Body of pancreas (tissue), 4 donors: ENCODE data around the gene CFAP299. TPM values are rescaled to one million over a fixed set of nuclear protein-coding genes. Genes with fewer than 3 reads are reported as not detected.

Source experiments
- ATAC-seq: fragments of 150-250 bp; one replicate; pipeline ENCODE4 v1.9.1; 2016
- DNase-seq, 4 donors: peaks; one replicate each; pipeline ENCODE4 v3.0.0-alpha.2; 2019
- H3K27ac ChIP-seq, 4 donors: fragments of 200-600 bp; sonication (generic); 1 replicate in 3 of 4; 2 replicates in 1 of 4; pipeline versions ENCODE4 v1.5.1 to v1.6.1; 2016 to 2019; ENCODE audit warnings: mild to moderate bottlenecking in 1 of 4, mixed read lengths in 1 of 4, moderate library complexity in 1 of 4
- H3K27me3 ChIP-seq, 2 donors: fragments of 200-600 bp; sonication (generic); one replicate each; pipeline ENCODE4 v1.6.0; 2016; ENCODE audit warnings: mild to moderate bottlenecking in 1 of 2
- H3K36me3 ChIP-seq, 2 donors: fragments of 200-600 bp; sonication (generic); replicated peaks in 1 of 2; 2 replicates each; pipeline ENCODE4 v1.5.1; 2016; ENCODE audit warnings: low read depth in 2 of 2; ENCODE audit not compliant: insufficient read depth in 1 of 2
- H3K4me1 ChIP-seq: fragments of 200-600 bp; sonication (generic); one replicate; pipeline ENCODE4 v1.6.0; 2016
- H3K4me3 ChIP-seq, 2 donors: fragments of 200-600 bp; sonication (generic); 1 replicate in 1 of 2; 2 replicates in 1 of 2; pipeline ENCODE4 v1.5.1; 2016 to 2019
- H3K9me3 ChIP-seq, 3 donors: fragments of 200-600 bp; sonication (generic); 1 replicate in 2 of 3; 2 replicates in 1 of 3; pipeline ENCODE4 v1.5.1; 2016
- POLR2A ChIP-seq, 3 donors: fragments of 450-650 bp; IDR thresholded peaks; one replicate each; pipeline ENCODE4 v1.6.1; 2016; ENCODE audit warnings: antibody characterized with exemption in 3 of 3, mild to moderate bottlenecking in 2 of 3
- WGBS, 2 donors: methylation state at CpG; one replicate each; pipeline ENCODE4 v1.1.5; 2017; 5-methylcytosine and 5-hydroxymethylcytosine counted together
- intact Hi-C: fragments of 100-400 bp; cut with DNase I; formaldehyde crosslinking; loops from one replicate; pipeline ENCODE4 v1.15.1; 2023
- total RNA-seq, 2 donors: library from RNA; depleted of rRNA; stranded (reverse); fragments of >200 nt; gene quantifications; one replicate each; pipeline ENCODE4 v1.1.0, GENCODE V29; 2016
- TF ChIP-seq, protein P1 (sequence below), 7 experiments: fragments of 450-650 bp in 4 of 7; fragments of 200-600 bp in 3 of 7; sonication (generic) in 3 of 7; IDR thresholded peaks; one replicate each; pipeline ENCODE4 v1.5.1; 2016 to 2019; ENCODE audit warnings: antibody characterized with exemption in 7 of 7

Gene CFAP299
- total RNA-seq, 2 donors from 2014 or later = not detected

DNA sequence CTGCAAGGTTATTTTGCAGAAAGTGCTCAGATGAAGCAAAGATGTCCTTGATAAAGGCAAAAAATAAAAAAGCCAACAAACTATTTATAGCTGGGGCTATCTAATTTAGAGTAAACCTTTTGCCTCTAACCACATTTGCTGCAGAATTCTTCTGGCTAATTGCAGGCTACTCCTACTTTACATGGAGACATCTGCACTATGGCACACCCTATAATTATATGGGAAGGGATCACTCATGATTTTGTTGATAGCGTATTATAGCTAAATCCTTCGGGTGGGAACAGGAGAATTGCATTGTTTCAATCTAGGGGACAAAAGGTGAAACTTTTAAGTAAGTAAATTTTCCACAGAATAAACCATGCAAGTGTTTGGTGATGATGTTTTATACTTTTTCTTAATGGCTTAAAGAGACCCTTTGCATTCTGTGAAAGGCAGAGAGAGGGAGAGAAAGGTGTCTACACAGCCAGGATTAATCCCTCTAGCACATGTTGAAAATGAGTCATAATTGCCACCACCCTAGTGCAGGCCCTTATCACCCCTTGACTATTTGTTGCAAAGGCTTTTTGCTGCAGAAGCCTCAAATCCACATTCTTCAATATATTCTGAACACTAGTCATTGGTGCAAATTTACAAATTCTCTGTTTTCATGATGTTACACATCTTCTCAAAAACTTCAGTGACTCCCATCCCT lies 473.7 kb downstream of the CFAP299 start:
- DNase-seq (no peak), ATAC-seq (no peak)
- TF ChIP-seq, protein P1, sequence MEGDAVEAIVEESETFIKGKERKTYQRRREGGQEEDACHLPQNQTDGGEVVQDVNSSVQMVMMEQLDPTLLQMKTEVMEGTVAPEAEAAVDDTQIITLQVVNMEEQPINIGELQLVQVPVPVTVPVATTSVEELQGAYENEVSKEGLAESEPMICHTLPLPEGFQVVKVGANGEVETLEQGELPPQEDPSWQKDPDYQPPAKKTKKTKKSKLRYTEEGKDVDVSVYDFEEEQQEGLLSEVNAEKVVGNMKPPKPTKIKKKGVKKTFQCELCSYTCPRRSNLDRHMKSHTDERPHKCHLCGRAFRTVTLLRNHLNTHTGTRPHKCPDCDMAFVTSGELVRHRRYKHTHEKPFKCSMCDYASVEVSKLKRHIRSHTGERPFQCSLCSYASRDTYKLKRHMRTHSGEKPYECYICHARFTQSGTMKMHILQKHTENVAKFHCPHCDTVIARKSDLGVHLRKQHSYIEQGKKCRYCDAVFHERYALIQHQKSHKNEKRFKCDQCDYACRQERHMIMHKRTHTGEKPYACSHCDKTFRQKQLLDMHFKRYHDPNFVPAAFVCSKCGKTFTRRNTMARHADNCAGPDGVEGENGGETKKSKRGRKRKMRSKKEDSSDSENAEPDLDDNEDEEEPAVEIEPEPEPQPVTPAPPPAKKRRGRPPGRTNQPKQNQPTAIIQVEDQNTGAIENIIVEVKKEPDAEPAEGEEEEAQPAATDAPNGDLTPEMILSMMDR (IDR thresholded peaks at IDR 0.05) = no peak
- TF ChIP-seq POLR2A (IDR thresholded peaks at IDR 0.05) = no peak
- WGBS, 2 donors = 61 to 77% methylated on average over 2 of the region's 2 CpGs
- intact Hi-C loops = no loop called here
- Histone ChIP-seq H3K27me3 (no peaks in the 10 kb centered on the region), H3K4me1 (no peaks in the 10 kb centered on the region), H3K36me3 (no peaks in the 10 kb centered on the region), H3K4me3 (no peak overlapping the region), H3K27ac (no peak overlapping the region), H3K9me3 (no peaks in the 10 kb centered on the region)

DNA sequence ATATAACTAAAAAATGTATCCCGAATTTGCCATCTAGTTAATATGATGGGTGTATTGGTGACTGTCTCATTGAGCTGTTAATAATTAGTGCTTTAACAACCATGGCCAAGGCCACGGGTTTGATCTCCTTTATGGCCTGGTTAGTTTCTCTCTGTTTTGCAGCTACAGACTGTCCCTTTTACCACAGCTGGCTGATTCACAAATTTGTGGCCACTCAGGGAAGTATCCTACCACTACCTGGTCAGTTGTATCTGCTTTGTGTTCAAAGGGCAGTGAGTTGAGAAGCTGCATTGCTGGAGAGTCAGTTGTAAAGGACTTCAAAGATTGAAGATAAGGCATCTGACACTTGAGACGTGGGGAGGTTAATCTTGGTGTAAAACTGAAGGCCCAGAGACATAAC lies 475.9 kb downstream of the CFAP299 start:
- no peak overlapping the region for H3K27ac ChIP-seq
- WGBS, 2 donors = 15 to 26% methylated on average over 3 of the region's 3 CpGs
- H3K36me3 ChIP-seq = no peaks in the 10 kb centered on the region
- no peak for ATAC-seq
- no peaks in the 10 kb centered on the region for H3K4me1 ChIP-seq
- no peak overlapping the region for H3K4me3 ChIP-seq
- no peak for DNase-seq
- intact Hi-C loops = no loop called here
- TF ChIP-seq POLR2A (IDR thresholded peaks at IDR 0.05) = no peak
- TF ChIP-seq, protein P1 (IDR thresholded peaks at IDR 0.05) = no peak
- H3K9me3 ChIP-seq = no peaks in the 10 kb centered on the region
- H3K27me3 ChIP-seq = no peaks in the 10 kb centered on the region

DNA sequence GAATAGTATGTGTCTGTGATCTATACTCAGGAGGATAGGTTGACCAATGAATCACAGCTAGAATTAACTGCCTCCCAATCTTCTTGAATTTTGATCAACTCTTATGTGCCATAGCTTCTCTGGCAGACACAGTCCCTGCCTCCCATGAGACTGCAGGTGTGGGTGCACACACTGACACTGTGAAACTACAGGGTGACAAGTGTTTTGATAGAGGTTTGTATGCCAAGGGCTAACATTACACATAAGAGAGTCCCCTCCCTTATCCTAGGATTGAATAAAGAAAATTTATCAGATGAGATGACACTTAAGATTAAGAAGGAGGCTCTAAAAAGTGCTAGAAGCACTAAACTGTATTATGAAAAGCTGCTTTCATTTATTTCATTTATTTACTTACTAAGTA lies 476.6 kb downstream of the CFAP299 start:
- intact Hi-C loops = no loop called here
- no peak for DNase-seq
- TF ChIP-seq, protein P1 (IDR thresholded peaks at IDR 0.05) = no peak
- ATAC-seq = no peak
- Histone ChIP-seq H3K9me3 (no peaks in the 10 kb centered on the region), H3K36me3 (no peaks in the 10 kb centered on the region), H3K27me3 (no peaks in the 10 kb centered on the region), H3K27ac (no peak overlapping the region), H3K4me1 (no peaks in the 10 kb centered on the region), H3K4me3 (no peak overlapping the region)

GRCh38 chr4:80814266-80814665 lies 478.7 kb downstream of the CFAP299 start:
- 34 to 46% methylated on average over 5 of the region's 5 CpGs for WGBS, 2 donors
- DNase-seq (no peak), ATAC-seq (no peak)
- H3K36me3 ChIP-seq = no peaks in the 10 kb centered on the region
- no peak for TF ChIP-seq POLR2A (IDR thresholded peaks at IDR 0.05)
- TF ChIP-seq, protein P1 (IDR thresholded peaks at IDR 0.05) = no peak
- no peak overlapping the region for H3K27ac ChIP-seq
- no peaks in the 10 kb centered on the region for H3K27me3 ChIP-seq
- H3K4me3 ChIP-seq = no peak overlapping the region
- intact Hi-C loops = no loop called here
- no peaks in the 10 kb centered on the region for H3K4me1 ChIP-seq
- no peaks in the 10 kb centered on the region for H3K9me3 ChIP-seq
